HG02571 (cell line): ENCODE results near the gene NAV2.

Experiments used
- ATAC-seq: cut with Tn5 transposase; IDR thresholded peaks from one replicate; pipeline ENCODE4 v1.9.1; 2021; ENCODE audit warnings: mild to moderate bottlenecking, moderate library complexity; ENCODE audit not compliant: unreplicated experiment

The NAV2 gene

DNA sequence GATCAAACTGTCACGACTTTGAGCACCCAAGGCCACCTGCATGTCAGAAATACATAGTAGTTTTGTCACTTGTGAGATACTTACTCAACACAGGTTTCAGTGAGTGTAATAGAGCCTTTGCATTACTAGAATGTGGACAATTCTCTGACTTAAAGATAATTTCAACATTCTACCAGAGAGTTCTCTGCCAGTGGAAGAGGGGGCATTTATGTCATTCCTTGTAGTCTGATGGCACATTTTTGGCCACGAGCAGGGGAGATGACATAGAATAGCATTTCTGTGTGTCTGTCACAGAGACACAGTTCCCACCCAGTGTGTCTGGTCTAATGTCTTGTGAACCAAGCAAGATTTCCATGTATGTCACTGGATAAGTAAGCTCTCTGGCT is 335.1 kb downstream of the NAV2 start:
- no peak for ATAC-seq

DNA sequence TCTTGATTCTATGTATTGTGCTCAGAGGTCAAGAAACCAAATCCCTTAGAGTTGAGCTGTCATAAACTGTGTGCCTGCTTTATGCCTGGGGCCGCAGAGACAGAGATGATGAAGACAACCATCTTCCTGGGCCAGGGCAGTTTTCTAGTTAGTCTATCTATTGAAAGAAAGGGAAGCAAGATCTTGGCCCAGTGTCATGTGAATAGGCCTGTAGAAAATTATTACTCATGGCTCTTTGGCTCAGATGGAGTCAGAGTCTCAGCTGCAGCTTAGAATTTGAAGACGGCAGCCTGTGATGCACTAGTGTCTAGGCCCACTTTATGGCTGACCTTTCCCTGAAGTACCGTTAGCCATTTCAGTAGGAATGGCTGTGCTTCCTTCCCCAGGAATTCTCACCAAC is 335.6 kb downstream of the NAV2 start:
- no peak for ATAC-seq

DNA sequence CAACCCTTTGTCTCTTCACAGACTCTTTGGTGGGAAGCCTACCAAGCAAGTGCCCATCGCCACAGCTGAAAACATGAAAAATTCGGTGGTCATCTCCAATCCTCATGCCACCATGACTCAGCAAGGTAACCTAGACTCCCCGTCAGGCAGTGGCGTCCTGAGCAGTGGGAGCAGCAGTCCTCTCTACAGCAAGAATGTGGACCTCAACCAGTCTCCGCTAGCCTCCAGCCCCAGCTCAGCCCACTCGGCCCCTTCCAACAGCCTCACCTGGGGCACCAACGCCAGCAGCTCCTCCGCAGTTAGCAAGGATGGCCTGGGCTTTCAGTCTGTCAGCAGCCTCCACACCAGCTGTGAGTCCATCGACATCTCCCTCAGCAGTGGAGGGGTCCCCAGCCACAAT is 336.1 kb downstream of the NAV2 start:
- ATAC-seq: no peak

DNA sequence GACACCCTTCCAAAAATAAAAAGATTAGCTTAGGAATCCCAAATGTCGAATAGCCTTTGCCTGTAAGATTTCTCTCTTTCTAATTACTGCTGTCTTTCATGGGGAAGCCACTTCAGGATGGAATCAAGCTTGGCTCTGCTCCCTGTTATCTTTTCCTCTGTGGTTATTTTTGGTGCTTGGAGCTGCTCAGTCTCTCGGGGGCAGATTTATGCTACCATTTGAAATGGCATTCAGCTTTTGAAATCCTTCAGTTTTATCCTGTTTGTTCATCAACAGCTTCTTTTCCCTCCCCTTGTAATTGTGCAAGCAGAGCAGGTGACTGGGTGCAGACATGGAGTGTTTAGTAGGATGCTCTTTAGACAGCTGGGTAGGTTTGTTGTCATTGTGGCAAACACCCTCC is 336.6 kb downstream of the NAV2 start:
- ATAC-seq: no peak

DNA sequence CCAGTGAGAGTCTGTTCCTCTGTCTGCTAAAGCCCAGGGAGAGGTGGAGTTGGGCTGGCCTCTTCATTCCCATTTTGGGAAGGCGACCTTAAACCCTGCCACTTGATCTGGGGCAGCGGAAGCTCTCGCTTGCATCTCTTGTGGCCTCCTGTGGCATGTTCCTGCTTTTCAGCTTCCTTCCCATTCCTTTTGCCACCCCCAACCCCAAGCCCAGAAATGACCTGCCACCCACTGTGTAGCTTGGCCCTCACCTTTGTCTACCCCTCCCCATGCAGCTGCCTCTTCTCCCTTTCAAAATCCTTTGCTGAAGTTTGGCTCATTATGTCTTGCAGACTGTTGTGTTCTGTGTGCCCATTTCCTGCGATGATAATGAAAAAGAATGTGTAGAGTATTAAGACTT is 337.4 kb downstream of the NAV2 start:
- no peak for ATAC-seq

DNA sequence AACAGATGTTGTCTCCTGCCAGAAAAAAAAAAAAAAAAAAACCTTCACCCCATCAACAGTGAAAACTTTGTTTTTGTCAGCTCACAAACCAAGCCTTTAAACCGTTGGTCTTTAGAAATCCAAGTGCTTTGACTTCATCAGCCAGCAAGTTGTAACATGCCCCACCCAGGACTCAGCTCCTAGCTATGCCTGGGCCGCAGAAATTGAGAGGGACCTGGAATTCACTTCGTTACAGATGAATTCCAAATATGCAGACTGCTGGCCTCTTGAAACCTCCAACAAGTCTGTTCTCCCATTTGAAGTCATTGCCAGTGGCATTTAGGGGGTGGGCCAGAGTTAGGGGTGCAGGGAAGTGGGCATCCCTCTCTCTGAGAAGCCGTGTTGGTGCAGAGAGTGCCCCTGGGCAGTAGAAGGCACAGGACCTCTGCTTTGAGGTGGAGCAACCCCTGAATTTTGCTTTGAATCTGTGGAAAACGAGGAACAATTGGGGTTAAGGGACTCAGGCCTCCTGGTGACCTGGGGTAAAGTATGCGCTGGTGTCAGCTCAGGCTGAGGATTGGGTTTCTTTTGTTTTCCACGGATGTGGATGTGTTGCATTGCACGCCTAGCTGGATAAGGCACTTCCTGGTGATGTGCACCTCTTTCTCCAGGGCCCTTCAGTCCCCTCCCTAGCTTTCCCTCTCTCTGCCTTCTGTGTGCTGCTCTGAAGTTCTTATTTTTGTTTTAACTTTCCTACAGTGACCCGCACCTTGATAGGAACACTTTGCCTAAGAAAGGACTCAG is 338.1 kb downstream of the NAV2 start:
- ATAC-seq: no peak

DNA sequence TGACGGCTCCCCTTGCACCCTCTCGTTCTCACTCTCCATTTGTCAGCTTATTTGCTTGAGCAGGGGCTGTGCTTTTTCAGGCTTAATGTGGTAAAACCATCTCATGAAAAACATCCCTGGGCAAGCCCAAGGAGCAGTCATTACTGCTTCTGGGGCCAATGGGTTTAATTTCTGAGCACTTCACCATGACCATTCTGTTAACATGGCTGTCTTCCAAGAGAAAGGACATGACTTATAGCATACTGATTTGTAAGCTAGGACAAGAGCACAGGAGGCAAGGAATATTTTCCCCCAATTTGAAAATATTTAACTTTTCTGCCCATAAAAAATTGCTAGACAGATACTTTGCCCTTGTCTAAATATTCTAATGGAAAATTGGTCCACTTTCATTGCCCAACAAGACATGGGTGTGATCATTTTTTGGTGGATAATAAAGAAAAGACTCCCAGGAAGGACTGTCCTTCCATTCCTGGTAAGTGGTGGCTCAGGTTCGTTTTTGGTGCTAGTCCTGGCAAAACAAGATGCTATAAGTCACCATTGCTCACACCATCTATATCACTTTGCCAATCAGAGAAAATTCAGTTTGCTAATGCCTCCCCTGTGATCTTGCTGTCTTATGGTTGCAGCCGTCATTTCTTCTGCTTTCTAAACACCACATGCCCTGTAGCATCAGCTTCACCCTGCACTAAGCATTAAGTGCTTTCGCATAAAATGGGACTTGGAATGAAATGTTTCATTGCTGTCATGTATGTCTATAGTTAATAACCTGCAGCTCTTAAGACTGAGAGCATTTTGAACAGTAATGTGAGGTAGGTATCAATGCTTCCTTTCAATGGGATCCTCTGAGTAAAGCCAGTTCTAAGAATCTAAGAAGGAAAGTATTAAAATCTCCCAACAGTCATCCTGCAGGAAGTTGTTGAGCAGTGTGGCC is 339.1 kb downstream of the NAV2 start:
- no peak for ATAC-seq

DNA sequence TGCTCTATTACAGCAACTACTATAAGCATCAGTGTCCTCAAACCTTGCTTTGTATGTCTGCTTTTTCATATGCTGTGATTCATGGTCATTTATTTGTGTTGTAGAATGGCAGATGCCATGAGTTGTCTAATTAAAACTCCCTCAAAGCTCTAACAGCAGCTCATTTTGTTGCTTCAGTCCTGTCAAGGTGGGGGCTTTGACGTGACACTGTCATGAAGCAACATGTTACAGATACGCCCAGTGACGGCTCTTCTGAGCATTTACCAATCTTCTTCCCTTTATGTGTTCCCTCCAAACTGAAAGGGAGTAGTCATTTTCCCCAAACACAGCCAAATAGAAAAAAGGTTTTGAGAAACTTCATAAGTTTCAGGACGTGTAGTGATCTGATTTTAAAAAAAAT is 340.9 kb downstream of the NAV2 start:
- no peak for ATAC-seq

DNA sequence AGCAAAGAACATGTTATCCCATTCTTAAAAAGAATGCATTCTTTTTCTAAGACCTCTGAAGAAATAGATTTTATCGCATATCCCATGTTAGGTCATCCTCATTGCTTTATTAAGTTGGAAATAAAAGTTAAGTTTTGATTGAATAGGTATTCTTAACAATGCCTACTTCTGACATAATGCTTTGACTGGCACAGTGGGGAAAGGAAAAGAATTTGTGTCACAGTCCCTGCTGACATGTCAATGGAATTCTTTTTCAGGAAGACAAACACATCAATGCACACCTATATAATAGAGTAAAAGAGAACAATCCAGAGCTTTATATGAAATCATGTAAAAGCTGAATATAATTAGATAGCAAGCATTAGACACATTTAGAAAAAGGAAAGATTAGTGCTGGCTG is 341.9 kb downstream of the NAV2 start:
- ATAC-seq: no peak

DNA sequence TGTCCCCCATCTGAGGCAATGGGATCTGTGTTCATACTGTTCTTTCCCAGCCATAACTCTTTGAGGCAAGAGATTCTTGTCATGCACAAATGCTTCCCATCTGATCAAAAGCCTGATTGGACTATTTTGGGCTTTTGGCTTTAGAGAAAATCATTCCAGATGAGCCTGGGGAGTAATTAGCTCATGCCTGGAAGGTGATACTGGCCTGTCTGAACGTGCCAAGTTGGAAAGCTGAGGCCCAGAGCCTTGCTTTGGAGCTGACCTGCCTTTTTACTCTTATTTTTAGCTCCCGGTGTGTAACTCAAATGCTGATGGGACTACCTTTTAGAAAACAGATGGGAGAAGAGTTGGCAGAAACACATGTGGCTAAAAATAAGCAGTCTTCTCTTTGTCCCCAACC is 342.7 kb downstream of the NAV2 start:
- no peak for ATAC-seq

DNA sequence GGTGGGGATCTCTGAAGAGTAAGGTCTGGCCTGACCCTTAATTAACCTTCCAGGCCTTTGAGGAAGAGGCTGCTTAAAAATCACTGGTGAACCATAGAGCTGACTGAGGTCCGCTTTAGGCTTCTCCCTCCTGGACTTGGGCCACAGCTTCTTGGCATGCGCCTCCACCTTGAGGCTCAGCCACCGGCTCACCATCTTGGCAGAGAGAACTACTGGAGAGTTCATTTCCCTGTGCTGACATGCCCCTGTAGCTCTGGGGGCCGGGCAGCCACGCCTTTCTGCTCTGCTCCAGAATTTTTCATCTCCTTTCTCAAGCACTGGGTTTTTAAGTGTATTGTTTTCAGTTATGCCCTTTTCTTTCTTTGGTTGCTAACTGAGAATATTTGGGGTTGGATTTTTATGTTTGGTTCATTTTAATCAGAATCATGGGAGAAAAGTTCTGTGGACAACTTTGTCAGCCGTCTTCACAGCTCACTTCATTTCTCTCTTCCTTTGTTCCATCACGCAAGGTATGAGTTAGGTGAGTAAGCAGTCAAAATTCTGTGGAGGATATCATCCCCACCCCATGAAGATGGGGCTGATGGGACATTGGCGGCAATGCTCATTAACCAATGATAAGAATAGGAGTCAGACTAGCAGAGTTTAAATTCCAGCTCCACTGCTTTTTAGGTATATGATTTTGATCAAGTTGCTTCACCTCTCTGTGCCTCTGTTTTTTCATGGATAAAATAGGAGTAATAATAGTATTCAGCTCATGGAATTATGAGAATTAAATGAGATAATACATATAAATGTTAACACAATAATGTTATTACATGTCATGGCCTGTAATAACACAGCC is 343.7 kb downstream of the NAV2 start:
- no peak for ATAC-seq

DNA sequence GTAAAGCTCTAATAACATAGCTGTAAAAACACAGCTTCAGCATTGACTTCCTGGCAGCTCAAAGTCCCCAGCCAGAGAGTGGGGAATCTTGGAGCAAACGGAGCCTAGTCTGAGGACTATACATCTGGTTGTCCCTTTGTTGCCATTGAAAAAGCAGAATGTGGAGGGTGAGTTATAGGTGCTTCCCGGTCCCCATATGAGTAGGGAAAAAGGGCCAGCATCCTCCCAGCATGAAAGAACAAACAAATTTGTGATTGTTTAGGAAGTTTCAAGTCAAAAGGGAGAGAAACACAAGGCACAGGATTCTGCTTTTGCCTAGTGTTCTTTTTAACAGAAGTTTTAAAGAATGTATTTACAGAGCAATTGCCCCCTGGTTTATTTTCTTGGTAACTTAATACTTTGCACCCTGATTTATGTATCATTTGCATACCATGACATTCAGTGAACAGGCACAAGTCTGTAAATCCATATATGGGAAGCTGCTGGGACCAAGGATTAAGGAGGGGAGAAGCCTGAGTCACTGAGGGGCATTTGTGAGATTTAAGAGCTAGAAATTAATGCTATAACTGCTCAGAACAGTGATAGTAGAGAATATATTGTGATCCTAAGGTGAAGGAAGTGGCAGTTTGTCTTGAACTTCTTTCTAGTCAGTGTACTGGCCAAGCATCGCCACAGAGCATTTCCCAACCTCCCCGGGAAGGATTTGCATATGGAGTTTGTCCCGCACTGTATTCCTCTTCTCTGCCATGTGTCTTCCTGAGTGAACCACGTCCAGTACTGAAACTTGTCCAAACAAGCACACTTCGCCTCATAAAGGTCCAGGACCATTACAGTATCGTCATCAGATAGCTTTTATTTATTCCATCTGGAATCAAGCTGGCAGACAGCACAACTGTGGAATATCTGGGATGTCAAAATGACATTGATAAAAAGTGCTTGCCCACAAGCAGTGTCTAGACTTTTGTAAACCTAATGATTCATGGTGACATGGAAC is 344.6 kb downstream of the NAV2 start:
- ATAC-seq: no peak

DNA sequence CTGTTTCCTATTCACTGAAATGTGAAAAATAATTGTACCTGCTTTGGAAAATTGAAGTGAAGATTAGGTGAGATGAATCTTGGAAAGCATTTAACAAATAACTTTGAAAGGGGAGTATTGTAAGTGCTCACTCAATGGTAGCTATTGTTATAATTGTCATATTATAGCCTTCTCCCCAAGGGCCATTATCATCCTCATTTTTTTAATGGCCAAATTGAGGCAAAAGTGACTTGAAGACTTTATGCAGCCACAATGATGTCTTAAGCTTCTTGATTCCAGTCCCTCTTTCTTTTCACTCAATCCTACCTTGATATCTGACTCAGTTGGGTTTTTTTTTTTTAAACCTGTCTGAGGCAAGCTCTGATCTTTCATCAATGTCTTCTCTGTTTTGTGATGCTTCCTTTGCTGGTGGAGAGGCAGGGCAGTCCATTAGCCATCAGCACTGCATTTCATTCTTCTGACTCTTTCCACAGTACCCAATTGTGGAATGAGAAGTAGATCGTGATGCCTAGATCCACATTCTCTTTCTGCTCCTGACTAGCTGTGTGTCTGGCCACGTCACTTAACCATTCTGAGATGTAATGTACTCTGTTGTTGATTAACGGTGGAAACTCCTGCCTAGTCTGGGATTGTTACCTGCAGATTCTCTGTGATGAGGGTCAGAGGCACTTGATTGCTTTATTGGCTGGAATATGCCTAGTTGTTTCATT is 346.3 kb downstream of the NAV2 start:
- no peak for ATAC-seq

DNA sequence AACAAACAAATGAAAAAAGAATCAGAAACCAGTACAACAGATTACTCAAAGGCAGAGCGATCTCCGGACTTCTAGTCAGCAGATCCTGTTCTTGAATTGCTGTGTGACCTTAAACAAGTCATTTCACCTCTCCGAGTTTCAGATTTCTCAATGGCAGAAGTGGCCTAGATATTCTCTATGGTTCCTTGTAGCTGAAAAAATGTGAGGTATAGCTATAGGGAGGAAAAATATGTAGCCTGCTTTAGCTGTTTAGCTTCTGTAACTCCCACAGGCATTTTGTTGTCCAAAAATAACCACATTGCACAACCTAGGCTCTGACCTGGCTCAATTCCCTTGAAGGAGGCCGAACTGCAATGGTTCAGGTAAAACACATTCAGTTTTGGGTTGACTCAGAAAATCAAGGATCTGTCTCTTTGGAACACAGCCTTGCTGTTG is 347.0 kb downstream of the NAV2 start:
- no peak for ATAC-seq

DNA sequence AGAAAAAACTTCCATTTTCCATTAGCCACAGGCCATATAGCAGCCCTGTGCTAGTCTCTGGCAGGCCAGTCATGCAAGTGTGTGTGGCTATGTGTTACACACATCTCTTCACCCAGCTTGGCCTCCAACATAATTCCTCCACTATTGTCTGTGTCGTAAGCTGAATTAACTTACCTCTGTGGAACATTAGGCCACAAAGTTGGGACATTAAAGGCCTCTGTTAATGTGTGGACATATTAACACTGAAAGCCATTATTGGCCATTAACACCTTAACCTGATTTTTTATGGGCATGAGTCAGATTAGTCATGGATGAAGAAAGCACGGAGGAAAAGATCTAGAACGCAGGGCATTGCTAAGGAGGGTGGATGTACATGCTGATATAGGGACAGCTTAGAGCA is 347.5 kb downstream of the NAV2 start:
- no peak for ATAC-seq

DNA sequence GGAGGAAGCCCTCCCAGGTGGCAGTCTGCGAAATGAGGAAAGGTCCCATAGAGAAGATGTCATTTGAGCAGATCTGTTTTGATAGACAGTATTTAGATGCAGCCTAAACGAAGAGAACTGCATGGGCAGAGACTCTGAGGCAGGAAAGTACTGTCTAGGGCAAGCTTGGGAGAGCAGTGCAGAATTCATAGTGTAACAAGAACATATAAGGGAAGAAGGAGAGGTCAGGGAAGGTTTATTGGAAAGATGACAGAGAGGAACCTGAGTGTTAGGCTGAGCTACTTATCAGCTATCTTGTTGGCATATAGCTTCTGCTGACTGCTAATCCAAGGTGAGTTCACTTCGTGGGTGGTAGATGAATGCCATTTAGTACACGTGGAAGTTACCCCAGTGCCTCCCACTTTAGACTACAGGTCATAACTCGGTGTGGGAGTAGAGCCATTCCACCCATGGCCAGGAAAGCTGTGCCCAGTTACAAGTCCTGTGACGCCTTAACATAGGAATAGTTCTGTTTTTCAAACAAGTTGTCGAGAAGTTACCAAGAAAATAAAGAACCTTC is 348.1 kb downstream of the NAV2 start:
- no peak for ATAC-seq

DNA sequence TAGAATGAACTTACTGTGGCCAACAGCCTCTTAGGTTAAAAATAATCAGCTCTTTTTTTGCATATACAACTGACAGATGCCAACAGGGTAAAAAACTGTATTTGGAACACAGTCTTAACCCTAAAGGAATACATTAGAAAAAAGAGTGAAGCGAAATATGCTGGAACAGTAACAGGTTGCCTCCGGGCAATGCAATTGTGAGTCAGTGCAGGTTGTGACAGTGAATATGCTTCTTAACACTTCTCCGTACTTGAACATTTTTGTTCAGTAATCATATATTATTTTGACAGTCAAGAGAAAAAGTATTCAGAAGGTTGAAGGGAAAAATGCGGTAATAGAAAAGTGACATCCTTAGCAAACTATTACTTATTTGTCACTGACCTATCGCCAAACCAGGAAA is 349.1 kb downstream of the NAV2 start:
- ATAC-seq: no peak

DNA sequence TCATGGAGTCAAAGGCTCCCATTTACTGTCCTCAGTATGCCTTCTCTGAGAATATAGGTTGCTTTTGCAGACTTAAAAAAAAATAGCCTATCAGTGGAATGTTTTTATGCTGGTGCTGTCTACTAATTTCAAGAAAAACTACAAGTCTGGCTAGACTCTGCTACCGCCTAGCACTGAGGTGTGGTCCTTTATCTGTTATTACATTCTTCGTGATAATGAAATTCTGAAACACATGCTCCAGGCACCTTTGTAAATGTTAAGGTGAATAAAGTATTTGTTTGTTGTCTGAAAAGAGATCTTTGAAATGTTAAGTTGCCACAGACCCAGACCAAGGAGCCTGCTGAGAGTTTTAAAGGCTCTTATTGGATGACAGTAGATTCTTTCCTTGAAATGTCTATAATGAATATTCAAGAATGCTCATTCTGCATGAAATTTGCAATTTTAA is 352.3 kb downstream of the NAV2 start:
- ATAC-seq: no peak

DNA sequence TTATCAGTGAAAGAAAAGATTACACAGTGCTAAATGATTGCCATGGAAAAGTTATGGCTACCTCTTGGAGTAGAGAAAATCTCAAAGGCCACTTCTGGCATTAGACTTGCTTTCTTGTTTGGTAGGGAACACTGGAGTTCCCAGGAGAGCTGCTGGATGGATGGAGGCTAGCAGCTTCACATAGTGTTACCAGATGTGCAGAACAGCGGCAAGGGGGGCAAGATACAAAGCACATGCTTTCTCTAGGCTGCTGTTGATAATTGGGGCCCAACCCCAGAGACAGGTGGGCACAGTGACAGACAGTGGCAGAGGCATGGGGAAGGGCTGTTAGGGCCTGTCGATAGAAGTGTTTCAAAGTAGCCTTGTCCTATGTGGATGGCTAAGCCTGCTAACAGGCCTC is 352.8 kb downstream of the NAV2 start:
- ATAC-seq: no peak
